Measurements from ENCODE around the gene DOK5.

DNA sequence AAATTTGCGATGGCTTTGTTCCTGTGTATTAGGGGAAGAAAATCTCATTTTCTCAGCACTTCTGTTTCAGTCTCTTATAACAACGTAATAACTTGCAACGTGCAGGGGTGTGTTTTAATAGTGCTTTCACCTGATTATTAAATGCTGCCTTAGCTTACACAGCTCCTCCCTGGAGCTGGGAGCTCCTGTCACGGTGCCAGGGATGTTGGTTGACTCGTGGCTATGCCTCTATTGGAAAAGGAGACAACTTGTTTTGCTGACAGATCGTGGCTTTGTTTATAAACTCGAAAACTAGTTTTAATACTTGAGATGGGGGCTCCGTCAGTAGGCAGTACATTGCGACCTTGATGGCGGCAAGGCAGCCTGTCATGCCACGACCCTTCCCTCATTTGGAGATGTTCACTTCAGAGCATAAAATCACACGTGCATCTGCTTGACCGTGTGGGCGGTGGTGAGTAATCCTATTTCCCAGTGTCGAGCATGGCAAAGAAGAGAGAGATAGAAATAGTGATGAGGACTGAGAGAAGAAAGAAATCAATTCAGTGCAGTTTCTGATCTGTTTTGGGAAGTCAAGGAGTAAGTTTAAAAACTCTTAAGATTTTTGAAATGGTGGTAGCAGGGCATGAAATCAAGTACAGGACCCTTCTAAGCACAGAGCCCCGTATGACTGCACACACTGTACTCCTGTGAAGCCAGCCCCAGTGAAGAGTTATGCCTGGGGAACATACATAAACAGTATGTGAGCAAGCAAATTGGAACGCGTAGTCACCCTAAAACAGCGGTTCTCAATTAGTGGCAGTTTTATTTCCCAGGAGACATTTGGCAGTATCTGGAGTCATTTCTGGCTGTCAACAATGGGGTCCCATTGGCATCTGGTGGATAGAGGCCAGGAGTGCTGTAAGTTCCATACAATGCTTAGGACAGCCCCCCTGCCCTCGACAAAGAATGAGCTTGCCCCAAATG lies 147.2 kb downstream of the DOK5 start:
- TF ChIP-seq YY1 (IDR thresholded peaks at IDR 0.05; ENCODE audit: low read depth) (no peak), EP300 (IDR thresholded peaks at IDR 0.05; ENCODE audit: borderline replicate concordance) (no peak)
- TF ChIP-seq, protein P1, sequence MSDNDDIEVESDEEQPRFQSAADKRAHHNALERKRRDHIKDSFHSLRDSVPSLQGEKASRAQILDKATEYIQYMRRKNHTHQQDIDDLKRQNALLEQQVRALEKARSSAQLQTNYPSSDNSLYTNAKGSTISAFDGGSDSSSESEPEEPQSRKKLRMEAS (IDR thresholded peaks at IDR 0.05): no peak
